GM18517 (cell line): Measurements from ENCODE around the gene UPK1B.
"Not testable (repeated sequence)": the region's sequence is repeated elsewhere in the genome, so short reads cannot be mapped to it uniquely, and the experiment has no call there.

Source experiments
- ATAC-seq: cut with Tn5 transposase; IDR thresholded peaks from one replicate; pipeline ENCODE4 v1.9.1; 2021; ENCODE audit warnings: mild to moderate bottlenecking, moderate library complexity; ENCODE audit not compliant: unreplicated experiment

UPK1B gene

GRCh38 chr3:119221779-119222320 lies 48.5 kb downstream of the UPK1B start:
- no peak for ATAC-seq

DNA sequence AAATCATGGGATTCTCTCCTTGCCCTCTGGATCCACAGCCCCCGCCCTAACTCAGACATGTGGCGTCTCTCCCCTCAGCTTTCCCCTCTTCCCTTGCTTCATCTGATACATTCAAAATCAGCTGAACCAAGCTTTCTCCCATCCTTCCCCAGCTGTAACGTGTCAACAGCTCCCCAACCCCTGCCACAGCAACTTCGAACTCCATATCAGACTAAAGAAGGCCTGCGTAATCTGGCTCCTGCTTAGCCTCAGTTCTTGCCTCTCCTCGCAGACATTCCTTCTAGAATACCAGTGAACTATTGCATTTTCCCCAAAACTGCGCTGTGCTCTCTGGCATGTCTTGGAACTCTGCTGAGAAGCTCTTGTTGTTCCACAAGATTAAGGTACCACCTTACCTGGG lies 49.0 kb downstream of the UPK1B start:
- no peak for ATAC-seq

- ATAC-seq, result no peak
Measured at GRCh38 chr3:119223511-119223910, 50.1 kb downstream of the UPK1B start.

DNA sequence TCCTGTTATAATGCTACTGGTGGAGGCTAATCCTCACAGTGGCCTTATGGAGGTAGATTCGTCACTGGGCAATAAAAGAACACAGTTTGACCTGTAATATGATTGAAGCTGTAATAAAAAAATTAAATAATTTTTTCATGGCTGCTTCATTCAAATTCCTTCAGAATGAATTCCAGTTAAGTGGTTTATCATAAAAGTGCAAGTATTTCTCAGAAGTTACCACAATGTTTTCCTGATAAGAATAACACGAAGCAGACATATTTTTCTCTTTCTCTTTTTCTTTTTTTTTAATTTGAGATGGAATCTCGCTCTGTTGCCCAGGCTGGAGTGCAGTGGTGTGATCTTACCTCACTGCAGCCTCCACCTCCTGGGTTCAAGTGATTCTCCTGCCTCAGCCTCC lies 51.7 kb downstream of the UPK1B start:
- no peak for ATAC-seq

DNA sequence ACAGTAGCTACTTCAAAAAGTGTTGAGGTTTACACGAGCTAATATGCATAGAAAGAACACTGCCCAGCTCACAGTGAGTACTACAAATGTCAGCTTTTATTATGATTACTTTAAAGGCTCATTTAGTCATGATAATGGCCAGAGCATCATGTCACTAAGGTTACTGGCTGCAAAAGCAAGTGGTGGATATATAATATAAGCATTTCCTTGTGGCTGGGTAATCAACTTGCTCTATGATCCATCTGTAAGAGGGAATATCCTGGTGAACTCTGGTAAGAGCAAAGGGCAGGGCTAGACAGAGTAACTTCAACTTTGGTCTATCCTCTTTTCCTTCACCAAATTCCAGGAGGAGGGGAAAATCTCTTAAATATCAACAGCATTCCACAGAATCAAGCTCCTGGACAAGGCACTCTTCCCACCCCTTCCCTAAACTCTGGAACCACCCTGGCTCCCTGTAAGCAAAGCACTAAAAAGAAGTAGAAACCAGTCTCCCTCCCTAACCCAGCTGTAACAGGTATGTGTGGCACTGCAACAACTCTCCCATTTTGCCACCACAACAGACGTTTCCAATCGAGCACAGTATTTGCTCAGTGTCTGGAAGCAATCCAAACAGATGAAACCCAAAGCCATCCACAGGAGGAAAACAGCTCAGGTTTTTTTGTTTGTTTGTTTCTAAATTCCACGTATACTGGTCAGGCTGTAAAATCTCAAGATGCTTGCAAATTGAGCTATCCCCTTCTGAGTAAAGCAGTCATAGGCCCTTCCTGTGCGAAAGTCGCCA lies 53.9 kb downstream of the UPK1B start:
- ATAC-seq, result no peak

DNA sequence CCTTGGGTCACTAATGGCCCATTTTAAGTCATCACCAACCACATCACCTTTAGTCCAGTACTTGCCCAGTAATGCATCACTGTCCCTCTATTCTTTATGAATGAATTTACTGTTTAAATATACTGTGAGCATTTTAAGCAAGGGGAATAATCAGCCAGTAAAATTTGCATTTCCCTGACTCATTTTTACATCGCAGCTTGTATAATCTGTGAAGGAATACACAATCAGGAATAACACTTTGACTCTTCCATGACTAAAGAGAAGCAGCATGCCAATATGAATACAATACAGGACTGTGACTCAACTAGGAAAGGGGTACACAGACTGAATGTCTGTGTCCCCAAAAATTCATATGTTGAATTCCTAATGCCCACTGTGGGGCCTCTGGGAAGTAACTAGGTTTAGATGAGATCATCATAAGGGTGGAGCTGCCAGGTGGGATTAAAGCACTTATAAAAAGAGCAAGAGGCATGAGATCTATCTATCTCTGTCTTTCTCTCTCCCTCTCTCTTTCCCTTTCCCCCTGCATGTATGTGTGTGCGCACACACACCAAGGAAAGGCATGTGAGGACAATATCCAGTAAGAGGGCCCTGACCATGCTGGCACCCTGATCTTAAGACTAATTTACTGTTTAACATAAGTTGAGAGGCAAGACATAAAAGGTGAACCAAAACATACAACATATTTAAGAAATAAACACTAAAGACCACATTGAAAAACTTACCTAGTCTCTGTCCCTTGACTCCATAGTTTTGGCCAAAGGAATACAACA lies 55.2 kb downstream of the UPK1B start:
- ATAC-seq, result no peak

GRCh38 chr3:119229190-119229589 lies 55.8 kb downstream of the UPK1B start:
- ATAC-seq, result no peak

GRCh38 chr3:119230071-119230470 lies 56.7 kb downstream of the UPK1B start:
- ATAC-seq, result no peak

GRCh38 chr3:119230745-119231144 lies 57.3 kb downstream of the UPK1B start:
- no peak for ATAC-seq

DNA sequence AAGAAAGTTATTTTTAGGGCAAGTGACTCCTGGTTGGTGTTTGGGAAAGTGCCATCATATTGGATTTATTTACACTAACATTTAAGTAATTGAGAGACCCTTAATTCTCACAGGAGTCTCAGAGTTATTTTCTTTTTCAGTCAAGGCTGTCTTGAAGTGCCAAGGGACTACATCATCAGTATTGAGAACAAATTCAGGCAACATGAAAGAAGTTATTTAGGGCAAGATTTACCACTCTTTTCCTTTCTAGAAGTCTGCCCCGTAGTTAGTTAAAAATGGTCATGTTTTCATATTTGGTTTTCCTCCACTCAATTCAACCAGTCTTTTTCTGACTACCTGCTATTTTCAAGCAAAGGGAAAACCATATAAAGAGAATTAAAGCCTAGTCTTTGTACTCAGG lies 61.2 kb downstream of the UPK1B start:
- no peak for ATAC-seq

DNA sequence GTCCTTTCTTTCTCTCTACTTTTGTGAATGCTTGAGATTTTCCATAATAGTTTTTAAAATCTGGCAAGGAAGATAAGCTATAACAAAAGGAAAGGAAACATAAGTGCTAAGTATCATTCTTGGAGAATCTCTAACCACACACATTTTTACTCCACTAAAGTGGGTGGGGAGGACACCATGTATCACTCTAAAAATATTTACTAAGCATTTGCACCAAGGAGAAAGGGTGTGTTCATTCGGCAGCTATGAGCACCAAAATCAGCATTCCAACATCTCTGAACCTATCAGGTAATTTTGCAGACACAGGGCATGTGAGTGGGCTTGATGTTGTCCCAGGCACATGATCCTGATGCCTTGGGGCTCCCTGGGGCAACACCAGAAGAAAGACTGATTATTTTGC lies 61.8 kb downstream of the UPK1B start:
- no peak for ATAC-seq

- ATAC-seq, result no peak
Measured at GRCh38 chr3:119236756-119237155, 63.4 kb downstream of the UPK1B start.

DNA sequence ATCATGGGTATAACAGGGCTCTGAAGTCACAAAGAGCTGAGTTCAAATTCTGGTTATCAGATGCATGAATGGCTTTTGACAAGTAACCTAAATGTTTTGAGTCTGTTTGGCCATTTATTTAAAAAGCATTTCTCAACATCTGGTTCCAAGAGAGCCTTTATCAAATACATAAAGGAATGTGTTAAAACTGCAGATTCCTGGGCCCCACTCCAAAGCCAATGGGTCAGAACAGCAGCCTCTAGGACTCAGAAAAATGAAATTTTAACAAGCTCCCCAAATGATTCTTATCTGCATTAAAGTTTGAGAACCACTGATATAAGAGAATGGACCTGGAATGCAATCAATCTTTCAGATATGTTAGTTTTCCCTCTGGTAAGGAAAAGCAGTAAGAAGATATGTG lies 63.9 kb downstream of the UPK1B start:
- ATAC-seq, result no peak

DNA sequence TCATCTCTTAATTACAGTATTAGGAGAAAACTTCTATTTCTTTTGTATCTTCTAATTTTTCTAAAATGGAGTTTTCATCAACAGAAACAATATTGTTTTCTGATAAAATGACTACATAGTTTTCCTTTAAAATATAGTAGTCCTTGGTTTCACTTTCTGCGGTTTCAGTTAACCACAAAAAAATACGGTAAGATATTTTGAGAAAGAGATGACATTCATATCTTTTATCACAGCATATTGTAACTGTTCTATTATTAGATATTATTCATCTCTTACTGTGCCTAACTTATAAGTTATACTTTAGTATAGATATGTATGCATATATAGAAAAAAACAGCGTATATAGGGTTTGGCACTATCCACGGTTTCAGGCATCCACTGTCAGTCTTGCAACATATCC lies 65.0 kb downstream of the UPK1B start:
- ATAC-seq, result no peak

GRCh38 chr3:119239206-119239820 lies 65.9 kb downstream of the UPK1B start:
- ATAC-seq, result no peak

DNA sequence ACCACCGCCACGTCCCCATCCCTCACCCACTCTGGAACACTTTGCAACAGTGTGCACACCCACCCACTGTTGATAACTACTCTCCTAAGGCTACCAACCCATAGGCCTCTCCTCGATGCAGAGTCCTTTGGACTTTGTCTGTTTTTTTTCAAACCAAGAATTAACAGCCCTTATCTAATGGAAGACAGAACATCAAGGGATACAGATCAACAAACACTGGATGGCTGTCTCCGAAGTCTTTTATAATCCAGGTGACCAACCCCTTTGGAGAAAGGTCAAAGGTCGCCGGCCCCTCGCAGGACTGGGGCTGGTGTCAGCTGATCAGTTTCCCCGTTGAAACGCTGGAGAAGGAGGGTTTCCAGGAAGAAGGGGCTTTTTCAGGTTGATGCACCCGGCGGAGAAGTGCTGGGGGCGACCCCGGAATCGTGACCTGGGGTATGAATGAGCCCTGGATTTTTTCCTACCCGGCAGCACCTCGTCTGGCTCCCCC lies 66.7 kb downstream of the UPK1B start:
- peak; percentile 19 for ATAC-seq

- peak; percentile 80 for ATAC-seq
Measured at GRCh38 chr3:119240591-119241434, 67.4 kb downstream of the UPK1B start, which contains the start of gene B4GALT4. Gene B4GALT4, minus strand, starts transcription at chr3:119240878. Its CDS starts 10,779 bp downstream, at chr3:119230099.

DNA sequence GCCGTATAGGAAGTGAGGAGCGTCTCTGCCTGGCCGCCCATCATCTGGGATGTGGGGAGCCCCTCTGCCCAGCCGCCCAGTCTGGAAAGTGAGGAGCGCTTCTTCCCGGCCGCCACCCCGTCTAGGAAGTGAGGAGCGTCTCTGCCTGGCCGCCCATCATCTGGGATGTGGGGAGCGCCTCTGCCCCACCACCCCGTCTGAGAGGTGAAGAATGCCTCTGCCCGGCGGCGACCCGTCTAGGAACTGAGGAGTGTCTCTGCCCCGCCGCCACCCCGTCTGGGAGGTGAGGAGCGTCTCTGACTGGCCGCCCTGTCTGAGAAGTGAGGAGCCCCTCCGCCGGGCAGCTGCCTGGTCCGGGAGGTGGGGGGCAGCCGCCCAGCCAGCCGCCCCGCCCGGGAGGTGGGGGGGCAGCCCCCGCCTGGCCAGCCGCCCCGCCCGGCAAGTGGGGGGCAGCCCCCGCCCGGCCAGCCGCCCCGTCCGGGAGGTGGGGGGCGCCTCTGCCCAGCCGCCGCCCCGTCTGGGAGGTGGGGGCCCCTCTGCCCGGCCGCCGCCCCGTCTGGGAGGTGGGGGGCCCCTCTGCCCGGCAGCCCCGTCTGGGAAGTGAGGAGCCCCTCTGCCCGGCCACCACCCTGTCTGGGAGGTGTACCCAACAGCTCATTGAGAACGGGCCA lies 69.1 kb downstream of the UPK1B start:
- ATAC-seq, result not testable (repeated sequence)

DNA sequence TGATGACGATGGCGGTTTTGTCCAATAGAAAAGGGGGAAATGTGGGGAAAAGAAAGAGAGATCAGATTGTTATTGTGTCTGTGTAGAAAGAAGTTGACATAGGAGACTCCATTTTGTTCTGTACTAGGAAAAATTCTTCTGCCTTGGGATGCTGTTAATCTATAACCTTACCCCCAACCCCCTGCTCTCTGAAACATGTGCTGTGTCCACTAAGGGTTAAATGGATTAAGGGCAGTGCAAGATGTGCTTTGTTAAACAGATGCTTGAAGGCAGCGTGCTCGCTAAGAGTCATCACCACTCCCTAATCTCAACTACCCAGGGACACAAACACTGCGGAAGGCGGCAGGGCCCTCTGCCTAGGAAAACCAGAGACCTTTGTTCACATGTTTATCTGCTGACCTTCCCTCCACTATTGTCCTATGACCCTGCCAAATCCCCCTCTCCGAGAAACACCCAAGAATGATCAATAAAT lies 69.7 kb downstream of the UPK1B start:
- not testable (repeated sequence) for ATAC-seq

- ATAC-seq, result no peak
Measured at GRCh38 chr3:119243712-119244111, 70.3 kb downstream of the UPK1B start.
